NCI-H510A (cell line): ENCODE measurements around the gene CEBPB.

ENCODE experiments used
- DNase-seq: peaks from one replicate; lab custom pipeline; 2025; lab: John Stamatoyannopoulos, UW

Gene CEBPB

DNA sequence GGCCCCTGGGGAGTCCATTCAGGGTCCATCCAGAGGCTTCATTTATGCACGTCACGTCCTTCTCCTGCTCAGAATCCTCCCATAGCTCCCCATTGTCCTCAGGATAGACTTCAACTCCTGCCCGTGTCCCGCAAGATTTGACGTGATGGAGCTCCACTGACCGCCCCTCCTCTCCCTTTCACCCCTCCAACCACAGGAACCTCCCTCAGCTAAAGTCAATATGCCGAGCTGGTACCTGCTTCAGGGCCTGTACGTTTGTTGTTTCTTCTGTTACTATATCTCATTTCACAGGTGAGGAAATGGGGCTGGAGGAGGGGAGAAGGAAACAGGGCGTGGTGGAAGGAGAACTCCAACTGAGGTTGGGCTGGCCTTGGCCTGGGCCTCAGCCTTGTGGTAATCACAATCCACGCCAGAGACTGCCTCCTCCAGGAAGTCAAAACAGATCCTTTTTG, 38.6 kb downstream of the CEBPB start:
- no peak for DNase-seq

DNA sequence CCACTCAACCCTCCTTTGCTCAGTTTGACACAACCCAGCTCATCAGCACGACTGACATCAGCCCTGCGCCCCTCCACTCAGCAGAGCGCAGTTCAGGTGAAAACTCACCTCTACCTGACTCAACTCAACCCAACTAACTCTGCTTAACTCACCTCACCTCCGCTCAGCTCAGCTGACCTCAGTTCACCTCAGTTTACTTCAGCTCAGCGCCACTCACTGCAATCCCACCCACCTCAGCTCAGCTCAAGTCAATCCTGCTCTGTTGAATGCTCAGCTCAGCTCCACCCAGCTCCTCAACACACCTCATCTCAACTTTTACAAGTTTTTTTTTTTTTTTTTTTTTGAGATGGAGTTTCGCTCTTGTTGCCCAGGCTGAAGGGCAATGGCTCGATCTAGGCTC, 39.6 kb downstream of the CEBPB start:
- DNase-seq, result no peak

DNA sequence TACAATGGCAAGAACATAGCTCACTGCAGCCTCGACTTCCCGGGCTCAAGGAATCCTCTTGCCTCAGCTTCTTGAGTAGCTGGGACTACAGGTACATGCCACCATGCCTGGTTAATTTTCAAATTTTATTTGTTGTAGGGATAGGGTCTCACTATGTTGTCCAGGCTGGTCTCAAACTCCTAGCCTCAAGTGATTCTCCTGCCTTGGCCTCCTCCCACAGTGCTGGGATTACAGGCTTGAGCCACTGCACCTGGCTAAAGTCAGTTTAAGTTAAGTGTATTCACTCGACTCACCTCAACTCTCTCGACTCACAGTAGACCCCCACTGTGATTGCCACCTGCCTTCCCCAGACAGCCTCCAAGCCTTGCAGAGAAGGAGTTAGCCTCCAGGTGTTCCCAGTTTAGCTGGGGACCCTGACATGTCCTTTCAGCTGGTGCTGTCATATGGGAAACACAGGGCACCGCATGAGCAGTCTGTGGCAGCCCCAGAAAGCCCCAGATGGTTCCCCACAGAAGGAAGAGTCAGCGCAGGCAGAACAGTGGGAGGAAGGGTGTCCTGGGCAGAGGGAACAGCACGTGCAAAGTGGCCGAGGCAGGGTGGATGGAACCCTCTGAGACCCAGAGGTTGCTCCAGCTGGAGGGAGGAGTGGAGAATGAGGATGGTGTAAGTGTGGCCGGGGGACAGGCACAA, 40.4 kb downstream of the CEBPB start:
- no peak for DNase-seq

DNA sequence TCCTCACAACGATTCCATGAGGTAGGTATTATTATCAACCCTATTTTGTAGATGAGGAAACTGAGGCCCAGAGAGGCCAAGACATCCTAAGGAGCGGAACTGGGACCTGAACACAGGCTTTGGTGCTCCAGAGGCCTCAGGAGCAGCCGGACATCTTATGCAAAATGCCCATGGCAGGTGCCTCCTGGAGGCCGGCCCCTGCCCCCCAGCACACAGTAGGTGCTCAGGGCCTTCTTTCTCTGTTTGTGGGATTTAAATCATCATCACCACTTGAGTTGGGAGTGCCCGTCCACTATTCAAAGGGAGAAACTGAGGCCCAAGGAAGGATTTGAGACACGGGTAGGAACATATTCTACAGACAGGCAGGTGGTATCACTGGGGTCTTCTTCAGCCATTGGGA, 41.2 kb downstream of the CEBPB start:
- no peak for DNase-seq

DNA sequence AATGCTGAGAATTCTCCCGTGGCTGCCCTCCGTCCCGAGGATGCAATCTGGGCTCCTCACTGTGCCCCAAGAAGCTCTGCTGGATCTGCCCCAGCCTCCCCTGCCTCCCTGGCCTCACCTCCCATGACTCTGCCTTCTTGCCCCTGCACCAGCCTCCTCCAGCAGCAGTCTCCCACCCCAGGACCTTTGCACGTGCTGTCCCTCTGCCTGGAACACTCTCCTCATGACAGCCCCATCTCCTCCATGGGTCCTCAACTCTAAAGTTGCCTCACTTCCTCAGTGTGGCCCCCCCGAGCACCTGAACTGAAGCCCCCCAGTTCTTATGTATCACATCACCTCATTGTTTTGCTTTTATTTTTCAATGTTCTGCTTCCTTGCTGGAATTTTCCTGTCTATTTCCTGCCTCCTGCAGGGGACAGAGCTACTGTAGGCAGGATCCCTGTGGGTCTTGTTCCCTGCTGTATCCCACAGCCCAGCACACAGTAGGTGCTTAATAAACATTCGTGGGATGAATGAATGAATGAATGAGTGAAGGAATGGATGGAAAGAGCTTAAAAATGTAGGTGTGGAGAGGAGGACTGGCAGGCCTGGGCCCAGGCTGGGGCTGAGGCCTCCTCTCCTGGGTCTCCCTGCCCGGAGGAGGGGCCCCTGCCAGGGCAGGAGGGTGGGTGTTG, 42.2 kb downstream of the CEBPB start:
- DNase-seq, result no peak

DNA sequence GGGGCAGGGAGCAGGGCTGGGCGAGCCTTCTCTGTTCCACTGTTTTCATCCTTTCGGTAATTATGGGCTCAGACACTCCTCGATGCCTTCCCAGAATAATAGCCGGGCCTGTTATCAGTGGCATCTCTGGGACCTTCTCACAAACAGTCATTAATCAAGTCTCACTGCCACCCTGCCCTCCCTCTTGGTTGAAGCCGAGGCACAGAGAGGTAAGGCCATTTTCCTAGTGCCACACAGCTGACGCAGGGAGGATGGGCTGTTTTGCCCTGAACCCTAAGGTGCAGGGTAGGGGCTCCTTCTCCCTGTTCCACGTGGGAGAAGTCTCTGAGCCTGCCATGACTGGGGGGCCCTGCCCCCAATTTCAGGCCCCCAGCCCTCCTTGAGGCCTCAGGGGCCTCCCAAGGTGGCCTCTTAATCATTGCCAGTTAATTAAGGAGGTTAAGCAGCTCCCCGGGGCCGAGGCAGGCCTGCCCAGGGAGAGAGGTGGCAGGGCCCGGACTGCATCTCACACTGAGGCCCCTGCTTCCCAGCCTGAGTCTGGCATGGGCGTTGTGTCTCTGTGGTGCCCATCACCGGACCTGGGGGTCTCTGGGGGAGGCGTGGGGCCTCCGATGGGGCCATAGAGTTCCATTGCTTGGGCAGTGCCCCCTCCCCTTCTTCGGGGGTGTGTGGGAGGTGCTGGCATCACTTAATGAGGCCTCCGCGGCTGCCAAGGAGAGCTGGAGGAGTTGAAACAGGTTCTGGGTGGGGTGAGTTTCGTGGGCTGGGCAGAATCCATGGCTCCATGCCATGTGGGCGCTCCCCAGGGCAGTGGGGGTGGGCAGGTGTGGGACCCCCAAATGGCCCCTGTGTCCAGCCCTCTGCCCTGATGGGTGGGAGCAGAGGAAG, 42.9 kb downstream of the CEBPB start:
- no peak for DNase-seq

- DNase-seq, result no peak
Measured at GRCh38 chr20:50234288-50234687, 43.7 kb downstream of the CEBPB start.

DNA sequence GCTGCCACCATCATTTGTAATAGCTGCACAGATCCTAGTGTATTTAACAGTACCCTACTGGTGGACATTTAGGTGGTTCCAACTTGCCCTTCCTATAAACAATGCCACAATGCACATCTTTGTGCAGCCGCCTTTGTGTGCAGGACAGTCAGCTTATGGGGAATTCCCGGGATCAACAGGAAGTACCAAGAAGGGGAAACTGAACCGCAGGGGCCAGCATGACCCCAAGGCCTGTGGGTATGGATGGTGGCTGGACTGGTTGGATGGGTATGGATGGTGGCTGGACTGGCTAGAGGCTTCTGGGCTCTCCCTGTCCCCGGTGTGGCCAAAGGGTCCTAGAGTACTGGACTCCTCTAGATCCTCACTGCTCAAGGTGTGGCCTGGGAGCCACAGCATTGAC, 46.7 kb downstream of the CEBPB start:
- DNase-seq, result no peak

DNA sequence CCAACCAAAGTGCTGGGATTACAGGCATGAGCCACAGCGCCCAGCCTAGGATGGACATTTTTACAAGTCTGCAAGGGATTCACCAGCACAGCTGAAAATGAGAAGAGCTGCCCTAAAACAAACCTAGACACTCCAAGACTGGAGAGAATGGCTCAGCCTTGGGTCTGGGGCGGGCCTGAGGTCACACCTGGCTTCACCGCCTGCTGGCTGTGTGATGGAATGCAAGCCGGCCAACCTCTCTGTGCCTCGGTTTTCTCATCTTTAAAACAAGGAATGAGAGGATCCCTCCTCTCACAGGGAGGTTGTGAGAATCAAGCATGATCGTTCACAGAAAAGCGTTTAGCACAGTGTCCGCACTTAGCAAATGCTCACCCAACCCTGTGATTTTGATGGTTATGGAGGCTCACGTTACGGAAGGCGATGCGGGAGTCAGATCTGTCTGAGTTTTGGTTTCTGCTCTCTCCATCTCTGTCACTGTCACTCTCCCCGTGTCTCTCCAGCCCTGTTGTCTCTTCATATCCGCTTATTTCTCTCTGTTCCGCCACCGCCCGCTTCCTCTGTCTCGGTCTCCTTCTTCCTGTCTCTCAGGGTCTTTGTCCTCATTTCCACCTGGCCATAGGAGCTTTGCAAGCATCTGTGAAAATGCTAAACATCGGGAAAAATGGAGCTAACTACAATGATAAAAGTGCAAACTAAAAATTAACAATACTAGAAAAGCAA, 47.6 kb downstream of the CEBPB start:
- DNase-seq, result no peak

- no peak for DNase-seq
Measured at GRCh38 chr20:50240092-50240491, 49.5 kb downstream of the CEBPB start.

DNA sequence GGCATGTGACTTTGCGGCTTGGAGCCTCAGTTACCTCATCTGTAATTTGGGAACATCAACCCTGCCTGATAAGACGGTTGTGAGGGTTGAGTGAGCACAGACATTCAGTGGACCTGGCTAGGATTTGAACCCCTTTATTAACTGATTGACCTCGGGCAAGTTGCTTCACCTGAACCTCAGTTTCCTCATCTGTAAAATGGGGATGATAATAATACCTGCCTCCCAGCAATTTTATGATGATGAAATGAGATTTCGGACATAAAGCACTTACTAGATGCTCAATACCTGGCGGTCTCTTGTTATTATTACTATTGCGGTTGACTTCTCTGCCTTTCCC, 51.5 kb downstream of the CEBPB start:
- DNase-seq, result no peak
